ENCODE data around the gene NEK9. TPM values are rescaled to one million over a fixed set of nuclear protein-coding genes. Genes with fewer than 3 reads are reported as not detected.

The NEK9 gene
- total RNA-seq, 1 experiment from 2014 or later: 56.5 TPM

DNA sequence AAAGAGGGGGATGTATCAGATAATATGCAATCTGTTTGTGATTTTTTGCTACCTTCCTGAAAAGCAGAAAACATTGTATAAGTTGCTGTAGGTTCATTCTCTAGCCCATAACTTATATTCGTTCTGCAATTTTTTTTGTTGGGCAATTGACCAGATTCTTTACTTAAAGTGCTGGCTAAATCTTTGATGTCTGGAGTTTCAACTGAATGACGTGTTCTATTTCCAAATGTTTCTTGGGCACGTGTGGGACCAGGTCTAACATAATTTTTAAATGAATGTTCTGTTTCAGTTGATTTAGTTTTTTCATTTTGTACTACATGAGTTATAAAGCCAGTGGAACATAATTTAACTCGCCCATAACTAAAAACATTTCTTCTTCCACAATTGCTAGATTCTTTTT, 79.3 kb downstream of the NEK9 start:
- Histone ChIP-seq H2BK12ac (ENCODE audit: insufficient read length, low read depth, low read length) (no peak overlapping the region), H3K23ac (ENCODE audit: insufficient read length, low read depth, low read length) (no peak overlapping the region), H3K56ac (ENCODE audit: insufficient read length, low read depth, low read length) (no peak overlapping the region), H3K23me2 (ENCODE audit: insufficient read length, low read depth, low read length, poor library complexity, severe bottlenecking) (peaks cover 3% of the 10 kb centered on the region), H2BK20ac (ENCODE audit: low read depth, low read length, poor library complexity, severe bottlenecking) (no peak overlapping the region), H2BK120ac (ENCODE audit: low read depth, low read length, poor library complexity, severe bottlenecking) (no peak overlapping the region), H2BK15ac (ENCODE audit: low read depth, low read length) (no peak overlapping the region), H3K9me3 (ENCODE audit: control insufficient read depth, low read depth, low read length) (no peaks in the 10 kb centered on the region), H2AFZ (ENCODE audit: low read length) (no peak overlapping the region), H3K27me3 (ENCODE audit: insufficient read depth, low read length) (no peaks in the 10 kb centered on the region), H2BK5ac (ENCODE audit: insufficient read length, low read length) (no peak overlapping the region), H3K79me2 (ENCODE audit: insufficient read depth, low read length) (no peaks in the 10 kb centered on the region), H4K20me1 (ENCODE audit: control insufficient read depth, insufficient read depth, insufficient read length) (no peaks in the 10 kb centered on the region), H3K4me2 (ENCODE audit: insufficient read depth, insufficient read length, low read length) (no peak overlapping the region), H3K27ac (ENCODE audit: insufficient read length, low read depth, low read length) (no peak overlapping the region), H3K14ac (ENCODE audit: insufficient read depth, low read length) (no peak overlapping the region), H3K4ac (ENCODE audit: low read depth, low read length) (no peak overlapping the region), H3K79me1 (ENCODE audit: insufficient read depth, low read depth, low read length, poor library complexity, severe bottlenecking) (peaks cover 3% of the 10 kb centered on the region), H3T11ph (ENCODE audit: low read length) (no peak overlapping the region), H2AK5ac (ENCODE audit: insufficient read length, low read length) (no peak overlapping the region), H4K91ac (ENCODE audit: insufficient read length, low read depth, low read length) (no peak overlapping the region), H4K5ac (ENCODE audit: insufficient read length, low read depth, low read length) (no peak overlapping the region), H3K9ac (ENCODE audit: extremely low read depth, insufficient read length, low read length) (no peak overlapping the region), H4K8ac (replicated peaks; ENCODE audit: insufficient read length, low read depth, low read length) (no peak overlapping the region), H3K4me1 (ENCODE audit: insufficient read depth, low read length) (0 out of 2 replicates have a peak, but pooled peaks cover 2% of the 10 kb centered on the region), H3K18ac (ENCODE audit: insufficient read length, low read depth, low read length) (no peak overlapping the region)
- TF ChIP-seq, protein P1, sequence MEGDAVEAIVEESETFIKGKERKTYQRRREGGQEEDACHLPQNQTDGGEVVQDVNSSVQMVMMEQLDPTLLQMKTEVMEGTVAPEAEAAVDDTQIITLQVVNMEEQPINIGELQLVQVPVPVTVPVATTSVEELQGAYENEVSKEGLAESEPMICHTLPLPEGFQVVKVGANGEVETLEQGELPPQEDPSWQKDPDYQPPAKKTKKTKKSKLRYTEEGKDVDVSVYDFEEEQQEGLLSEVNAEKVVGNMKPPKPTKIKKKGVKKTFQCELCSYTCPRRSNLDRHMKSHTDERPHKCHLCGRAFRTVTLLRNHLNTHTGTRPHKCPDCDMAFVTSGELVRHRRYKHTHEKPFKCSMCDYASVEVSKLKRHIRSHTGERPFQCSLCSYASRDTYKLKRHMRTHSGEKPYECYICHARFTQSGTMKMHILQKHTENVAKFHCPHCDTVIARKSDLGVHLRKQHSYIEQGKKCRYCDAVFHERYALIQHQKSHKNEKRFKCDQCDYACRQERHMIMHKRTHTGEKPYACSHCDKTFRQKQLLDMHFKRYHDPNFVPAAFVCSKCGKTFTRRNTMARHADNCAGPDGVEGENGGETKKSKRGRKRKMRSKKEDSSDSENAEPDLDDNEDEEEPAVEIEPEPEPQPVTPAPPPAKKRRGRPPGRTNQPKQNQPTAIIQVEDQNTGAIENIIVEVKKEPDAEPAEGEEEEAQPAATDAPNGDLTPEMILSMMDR (conservative IDR thresholded peaks at IDR 0.05): no peak
- H3K4me3 Mint-ChIP-seq: no peak overlapping the region
- no peaks in the 10 kb centered on the region for H3K27me3 Mint-ChIP-seq (ENCODE audit: low read depth)
- no peak for DNase-seq
- no peak overlapping the region for H3K27ac Mint-ChIP-seq
- no CpG with 5 or more reads among the region's 4 CpGs for WGBS (ENCODE audit: extremely low coverage, insufficient read length, low lambda C conversion rate)
- no peaks in the 10 kb centered on the region; a peak in 1 of 5 replicates for H3K9me3 Mint-ChIP-seq
- no peaks in the 10 kb centered on the region; a peak in 1 of 4 replicates for H3K4me1 Mint-ChIP-seq
- peaks cover 0 to 16% (median 2%) of the 10 kb centered on the region in 3 experiments; a peak in 4 of 7 replicates for H3K36me3 Mint-ChIP-seq (ENCODE audit: insufficient read depth in 1 of 3, low read depth in 3 of 3)
